Measurements from ENCODE around the gene RPL10A. TPM values are rescaled to one million over a fixed set of nuclear protein-coding genes. Genes with fewer than 3 reads are reported as not detected.

The RPL10A gene
- total and polyA plus RNA-seq, 11 donors: 356 to 1,412 (median 532) TPM

DNA sequence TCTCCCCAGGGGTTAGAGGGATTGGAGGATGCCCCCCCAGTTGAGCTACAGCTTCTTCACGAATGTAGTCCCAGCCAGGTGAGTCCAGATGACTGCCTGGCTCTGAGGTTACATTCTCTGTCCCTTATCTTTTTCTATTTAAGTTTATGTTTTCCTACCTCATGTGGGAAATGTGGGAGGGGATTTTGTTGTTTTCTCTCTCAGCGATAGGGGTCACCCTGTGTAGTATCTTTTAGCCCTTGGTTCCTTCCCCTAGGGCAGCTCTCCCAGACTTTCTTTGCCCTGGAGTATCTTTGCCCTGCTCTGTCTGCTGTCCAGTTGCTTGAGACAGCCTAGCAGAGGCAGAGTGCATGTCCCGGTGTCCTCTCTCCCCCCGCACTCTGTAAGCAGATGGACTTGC lies 10.3 kb upstream of the RPL10A start:
- H3K27ac ChIP-seq: no peak overlapping the region
- no peak overlapping the region for H3K4me3 ChIP-seq
- TF ChIP-seq, protein P1, sequence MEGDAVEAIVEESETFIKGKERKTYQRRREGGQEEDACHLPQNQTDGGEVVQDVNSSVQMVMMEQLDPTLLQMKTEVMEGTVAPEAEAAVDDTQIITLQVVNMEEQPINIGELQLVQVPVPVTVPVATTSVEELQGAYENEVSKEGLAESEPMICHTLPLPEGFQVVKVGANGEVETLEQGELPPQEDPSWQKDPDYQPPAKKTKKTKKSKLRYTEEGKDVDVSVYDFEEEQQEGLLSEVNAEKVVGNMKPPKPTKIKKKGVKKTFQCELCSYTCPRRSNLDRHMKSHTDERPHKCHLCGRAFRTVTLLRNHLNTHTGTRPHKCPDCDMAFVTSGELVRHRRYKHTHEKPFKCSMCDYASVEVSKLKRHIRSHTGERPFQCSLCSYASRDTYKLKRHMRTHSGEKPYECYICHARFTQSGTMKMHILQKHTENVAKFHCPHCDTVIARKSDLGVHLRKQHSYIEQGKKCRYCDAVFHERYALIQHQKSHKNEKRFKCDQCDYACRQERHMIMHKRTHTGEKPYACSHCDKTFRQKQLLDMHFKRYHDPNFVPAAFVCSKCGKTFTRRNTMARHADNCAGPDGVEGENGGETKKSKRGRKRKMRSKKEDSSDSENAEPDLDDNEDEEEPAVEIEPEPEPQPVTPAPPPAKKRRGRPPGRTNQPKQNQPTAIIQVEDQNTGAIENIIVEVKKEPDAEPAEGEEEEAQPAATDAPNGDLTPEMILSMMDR (IDR thresholded peaks at IDR 0.05): no peak
- no peak for TF ChIP-seq POLR2A (IDR thresholded peaks at IDR 0.05)
- 77 to 83% (median 79%) methylated on average over 4 of the region's 4 CpGs for WGBS, 4 donors
- peaks cover 0 to 25% (median 16%) of the 10 kb centered on the region in 12 donors for H3K4me1 ChIP-seq
- ATAC-seq (no peak), DNase-seq (no peak)
- no peaks in the 10 kb centered on the region for H3K27me3 ChIP-seq
- H3K36me3 ChIP-seq: peaks cover 0 to 32% (median 16%) of the 10 kb centered on the region in 9 donors
- H3K9me3 ChIP-seq: no peaks in the 10 kb centered on the region
- intact Hi-C loops (cut with DNase I): no loop called here

DNA sequence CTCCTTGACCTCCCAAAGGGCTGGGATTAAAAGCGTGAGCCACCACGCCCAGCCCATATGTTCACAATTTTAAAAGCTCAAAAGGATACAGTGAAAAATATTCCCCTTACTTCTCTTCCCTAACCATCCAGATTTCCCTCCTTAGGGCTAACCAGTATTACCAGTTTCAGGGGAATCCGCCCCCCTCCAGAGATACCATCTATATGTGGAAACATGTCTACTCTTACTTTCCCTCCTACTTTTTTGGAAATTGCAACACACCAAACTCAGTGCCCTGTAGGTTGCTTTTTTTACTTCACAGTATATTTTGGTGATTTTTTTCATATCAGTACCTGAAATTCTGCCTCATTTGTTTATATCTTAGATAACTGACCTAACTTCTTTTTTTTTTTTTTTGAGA lies 6.9 kb upstream of the RPL10A start:
- no peaks in the 10 kb centered on the region for H3K4me1 ChIP-seq
- H3K4me3 ChIP-seq: no peak overlapping the region
- WGBS, 4 donors: 80 to 98% (median 90%) methylated on average over 3 of the region's 3 CpGs
- H3K9me3 ChIP-seq: no peaks in the 10 kb centered on the region
- no peak for ATAC-seq
- H3K27me3 ChIP-seq: no peaks in the 10 kb centered on the region
- peaks cover 0 to 33% (median 18%) of the 10 kb centered on the region in 9 donors for H3K36me3 ChIP-seq
- no peak for DNase-seq
- TF ChIP-seq POLR2A (IDR thresholded peaks at IDR 0.05): no peak
- TF ChIP-seq, protein P1 (IDR thresholded peaks at IDR 0.05): no peak
- no peak overlapping the region for H3K27ac ChIP-seq
- intact Hi-C loops (cut with DNase I): no loop called here

DNA sequence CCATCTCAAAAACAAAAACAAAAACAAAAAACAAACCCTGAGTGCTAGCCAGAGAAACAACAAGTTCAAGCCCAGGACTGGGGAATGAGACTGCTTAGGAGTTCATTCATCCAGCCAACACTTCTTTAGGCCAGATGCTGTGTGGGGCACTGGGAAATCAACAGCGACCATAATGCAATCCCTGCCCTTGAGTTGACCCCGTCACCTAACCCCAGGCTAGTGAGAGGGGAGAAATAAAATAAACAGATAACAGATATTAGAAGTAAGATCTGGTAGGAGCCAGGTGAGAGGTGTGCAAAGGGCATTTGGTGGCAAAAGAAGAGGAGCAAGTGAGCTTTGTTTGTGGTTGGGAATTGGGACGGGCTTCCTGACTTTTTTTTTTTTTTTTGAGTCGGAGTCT lies 4.9 kb upstream of the RPL10A start:
- no peak overlapping the region for H3K27ac ChIP-seq
- H3K4me1 ChIP-seq: peaks cover 0 to 9% (median 4%) of the 10 kb centered on the region in 12 donors
- intact Hi-C loops (cut with DNase I): no loop called here
- no peak for TF ChIP-seq POLR2A (IDR thresholded peaks at IDR 0.05)
- TF ChIP-seq, protein P1 (IDR thresholded peaks at IDR 0.05): no peak
- no peaks in the 10 kb centered on the region for H3K27me3 ChIP-seq
- no peak overlapping the region for H3K4me3 ChIP-seq
- WGBS, 4 donors: 89 to 95% (median 91%) methylated on average over 4 of the region's 4 CpGs
- peaks cover 0 to 34% (median 18%) of the 10 kb centered on the region in 9 donors for H3K36me3 ChIP-seq
- H3K9me3 ChIP-seq: no peaks in the 10 kb centered on the region
- no peak for DNase-seq
- ATAC-seq: no peak

DNA sequence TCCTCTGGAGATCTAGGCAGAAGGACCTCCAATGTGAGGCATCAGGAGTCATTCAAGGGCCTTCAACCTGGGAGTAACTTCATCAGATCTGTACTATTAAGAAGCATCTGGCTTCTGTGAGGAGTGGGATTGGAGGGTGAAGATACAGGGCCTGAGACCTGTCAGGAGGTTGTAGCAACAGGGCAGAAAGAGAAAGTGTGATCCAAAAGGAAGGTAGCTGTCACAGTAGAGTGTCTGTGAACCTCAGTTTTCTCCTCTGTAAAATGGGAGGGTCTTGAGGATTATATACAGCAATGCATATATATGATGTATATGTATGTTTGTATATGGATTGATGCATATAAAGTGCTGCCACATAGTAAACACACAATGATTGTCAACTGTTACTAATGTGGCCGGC lies 2.6 kb upstream of the RPL10A start:
- DNase-seq (no peak), ATAC-seq (no peak)
- Histone ChIP-seq H3K27me3 (no peaks in the 10 kb centered on the region), H3K4me1 (peaks cover 0 to 27% (median 17%) of the 10 kb centered on the region in 12 donors), H3K36me3 (peaks cover 0 to 35% (median 18%) of the 10 kb centered on the region in 9 donors), H3K27ac (no peak overlapping the region), H3K4me3 (no peak overlapping the region), H3K9me3 (no peaks in the 10 kb centered on the region)
- TF ChIP-seq, protein P1 (IDR thresholded peaks at IDR 0.05): no peak
- no peak for TF ChIP-seq POLR2A (IDR thresholded peaks at IDR 0.05)
- 89 to 100% (median 93%) methylated on average over 1 of the region's 1 CpG for WGBS, 4 donors
- intact Hi-C loops (cut with DNase I): loop anchor here in 5 of 10 donors (5.0 kb wide), 1 partner anchor 123 kb away; the partner anchor contains the start of gene PPARD (in 5 of the 5)
